K562 (cell line): ENCODE data around the gene GHR. TPM values are rescaled to one million over a fixed set of nuclear protein-coding genes. Genes with fewer than 3 reads are reported as not detected.

Experiments
- ATAC-seq: fragments of 200-7000 bp; cut with Tn5 transposase; 3 replicates; pipeline ENCODE4 v1.9.1; 2020; ENCODE audit warnings: moderate library complexity
- BruUV-seq: library from RNA; stranded (reverse); fragments of 400-500 nt; replicated peaks from 2 replicates; lab custom pipeline; 2021; lab: Mats Ljungman, UMichigan
- CTCF ChIA-PET: fragments of 300-600 bp; formaldehyde crosslinking; extraction: SDS; loops from one replicate; lab custom pipeline; 2021; ENCODE audit warnings: low intra/inter-chr PET ratio; lab: Yijun Ruan, JAX
- POLR2A ChIA-PET: fragments of 300-600, 350-650 bp; sonication (Branson Sonifier 250); formaldehyde crosslinking; extraction: SDS; loops from one replicate; lab custom pipeline; 2021; ENCODE audit warnings: antibody characterized with exemption, inconsistent platforms; lab: Yijun Ruan, JAX
- DNase-seq, 4 experiments: peaks; one replicate each; pipeline versions ENCODE4 v3.0.0 to v3.0.0-alpha.2; 2011 to 2018; ENCODE audit warnings: low spot score in 3 of 4, mixed read lengths in 3 of 4; ENCODE audit errors: extremely low read depth in 1 of 4
- FAIRE-seq: peaks from 2 replicates; lab custom pipeline; 2011; peaks lifted over from hg19 to GRCh38; lab: Jason Lieb, UNC
- H2AFZ ChIP-seq: 2 replicates; pipeline ENCODE4 v1.6.0; 2011; ENCODE audit warnings: low read depth, low read length, control low read depth, inconsistent platforms
- H3K27ac ChIP-seq: fragments of 200-600 bp; 3 replicates; pipeline ENCODE4 v1.8.0; 2011; ENCODE audit warnings: low read depth, mild to moderate bottlenecking, control low read depth, inconsistent platforms, low read length, moderate library complexity, mixed read lengths; ENCODE audit errors: extremely low read depth
- H3K27me3 ChIP-seq, 2 experiments: fragments of 300-600 bp in 1 of 2; 2 replicates in 1 of 2; 3 replicates in 1 of 2; pipeline versions ENCODE4 v1.6.0 to v1.8.0; 2011; ENCODE audit warnings: inconsistent platforms in 2 of 2, low read length in 2 of 2, mild to moderate bottlenecking in 1 of 2, mixed read lengths in 1 of 2, moderate library complexity in 1 of 2; ENCODE audit not compliant: control insufficient read depth in 2 of 2, insufficient read depth in 2 of 2
- H3K36me3 ChIP-seq: fragments of 300-600 bp; 3 replicates; pipeline ENCODE4 v1.8.0; 2011; ENCODE audit warnings: mild to moderate bottlenecking, low read length, inconsistent platforms; ENCODE audit not compliant: control insufficient read depth, insufficient read depth
- H3K4me1 ChIP-seq, 2 experiments: fragments of 200-600 bp in 1 of 2; replicated peaks in 1 of 2; 2 replicates in 1 of 2; 3 replicates in 1 of 2; pipeline versions ENCODE4 v1.5.1 to v1.8.0; 2011; ENCODE audit warnings: inconsistent platforms in 2 of 2, low read length in 2 of 2, mild to moderate bottlenecking in 1 of 2, mixed read lengths in 1 of 2, moderate library complexity in 1 of 2; ENCODE audit not compliant: control insufficient read depth in 2 of 2, insufficient read depth in 2 of 2
- H3K4me2 ChIP-seq: 2 replicates; pipeline ENCODE4 v1.6.1; 2011; ENCODE audit warnings: low read length, control low read depth, inconsistent platforms, mixed read lengths; ENCODE audit not compliant: insufficient read depth
- H3K4me3 ChIP-seq: fragments of 200-600 bp; sonication (generic), shearing (Covaris generic); 2 replicates; pipeline ENCODE4 v1.5.1; 2016; ENCODE audit warnings: control low read depth, inconsistent platforms
- H3K79me2 ChIP-seq: fragments of 200-600 bp; 3 replicates; pipeline ENCODE4 v1.8.0; 2011; ENCODE audit warnings: low read length, inconsistent platforms; ENCODE audit not compliant: control insufficient read depth, insufficient read depth
- H3K9ac ChIP-seq, 2 experiments: 2 replicates each; pipeline versions ENCODE4 v1.6.0 to v1.6.1; 2011; ENCODE audit warnings: low read depth in 2 of 2, low read length in 2 of 2, control low read depth in 1 of 2, inconsistent platforms in 1 of 2, mild to moderate bottlenecking in 1 of 2, mixed read lengths in 1 of 2; ENCODE audit not compliant: insufficient read depth in 1 of 2
- H3K9me1 ChIP-seq: one replicate; pipeline ENCODE4 v1.6.0; 2011; ENCODE audit warnings: inconsistent platforms, mild to moderate bottlenecking, low read length, moderate library complexity; ENCODE audit not compliant: control insufficient read depth, insufficient read depth
- H3K9me3 ChIP-seq: replicated peaks from 2 replicates; pipeline ENCODE4 v1.5.1; 2011; ENCODE audit warnings: low read depth, low read length, inconsistent platforms; ENCODE audit not compliant: control insufficient read depth, insufficient read depth
- H4K20me1 ChIP-seq: replicated peaks from 2 replicates; pipeline ENCODE4 v1.6.1; 2011; ENCODE audit warnings: low read length, inconsistent platforms, mixed read lengths; ENCODE audit not compliant: control insufficient read depth, insufficient read depth
- C11orf30 ChIP-seq: fragments of 450-650 bp; IDR thresholded peaks from 2 replicates; pipeline ENCODE4 v1.6.1; 2016; ENCODE audit warnings: low read depth, mild to moderate bottlenecking
- ETV1 ChIP-seq: fragments of 450-650 bp; conservative IDR thresholded peaks from 2 replicates; pipeline ENCODE4 v1.6.1; 2016; ENCODE audit warnings: missing genetic modification characterization, control low read depth, low read depth, missing compliant biosample characterization
- EZH2 ChIP-seq: IDR thresholded peaks from 2 replicates; pipeline ENCODE4 v1.6.1; 2012; ENCODE audit warnings: low read depth, mild to moderate bottlenecking, inconsistent platforms, low read length, borderline replicate concordance
- MAFG ChIP-seq: fragments of 450-650 bp; conservative IDR thresholded peaks from 2 replicates; pipeline ENCODE4 v1.6.1; 2016; ENCODE audit warnings: missing genetic modification characterization, missing compliant biosample characterization
- MXI1 ChIP-seq: IDR thresholded peaks from 2 replicates; pipeline ENCODE4 v1.6.1; 2011; ENCODE audit warnings: low read depth, mild to moderate bottlenecking, improper control_type of control experiment, low read length
- TCF7 ChIP-seq: sonication (generic); IDR thresholded peaks from 2 replicates; pipeline ENCODE4 v1.6.1; 2016; ENCODE audit warnings: antibody characterized with exemption, borderline replicate concordance
- ZNF134 ChIP-seq: fragments of 250-450 bp; sonication (Bioruptor Pico); conservative IDR thresholded peaks from 2 replicates; pipeline ENCODE4 v1.4.0; 2020
- ZNF165 ChIP-seq: fragments of 250-450 bp; sonication (Bioruptor Pico); IDR thresholded peaks from 2 replicates; pipeline ENCODE4 v1.4.0; 2020; ENCODE audit warnings: borderline replicate concordance
- ZNF316 ChIP-seq: fragments of 450-650 bp; IDR thresholded peaks from 2 replicates; pipeline ENCODE4 v1.6.1; 2016
- WGBS: fragments of 100-300 bp; shearing (Covaris generic); methylation state at CpG from one replicate; pipeline ENCODE4 v1.1.6; 2016; ENCODE audit warnings: low coverage, mixed read lengths; ENCODE audit not compliant: insufficient coverage; ENCODE audit errors: missing lambda C conversion rate; 5-methylcytosine and 5-hydroxymethylcytosine counted together
- in situ Hi-C: fragments of 300-500 bp; cut with MboI; formaldehyde crosslinking; loops from 4 replicates; pipeline ENCODE4 v1.15.0; 2018; ENCODE audit warnings: inconsistent platforms, mixed read lengths
- intact Hi-C: fragments of 100-400 bp; cut with micrococcal nuclease; formaldehyde crosslinking; loops from 2 replicates; pipeline ENCODE4 v1.14.2; 2022
- polyA plus RNA-seq, 8 experiments: library from polyadenylated mRNA; depleted of rRNA in 4 of 8; stranded (reverse) in 5 of 8; unstranded in 3 of 8; fragments of >200 nt; fragmentation: Nextera tagmentation in 2 of 8; fragmentation: Illumina TruSeq in 1 of 8; extraction: Ambion mirVana in 2 of 8; extraction: Trizol in 1 of 8; gene quantifications; 2 replicates each; pipeline versions ENCODE4 v1.2.1 to v1.2.3, GENCODE V29; 2011 to 2014; ENCODE audit warnings: inconsistent platforms in 1 of 8, missing spikeins in 1 of 8
- total RNA-seq, 7 experiments: library from RNA; depleted of rRNA in 6 of 7; stranded (reverse); fragments of >200 nt in 6 of 7; fragmentation: Illumina TruSeq in 2 of 7; extraction: Trizol in 2 of 7; gene quantifications; 2 replicates each; pipeline versions ENCODE4 v1.2.1 to v1.2.3, GENCODE V29; 2011 to 2021; ENCODE audit warnings: low replicate concordance in 1 of 7
- TF ChIP-seq, protein P1 (sequence below): sonication (generic); formaldehyde crosslinking; IDR thresholded peaks from 2 replicates; pipeline ENCODE4 v1.8.0; 2023; ENCODE audit warnings: mild to moderate bottlenecking, missing genetic modification reagents

GHR gene
- total and polyA plus RNA-seq, 9 of the 15 experiments (the other 6 are each of a cell fraction or from before 2014, with no cell fraction given): 0.01 to 0.13 (median 0.07) TPM; not detected in 5

DNA sequence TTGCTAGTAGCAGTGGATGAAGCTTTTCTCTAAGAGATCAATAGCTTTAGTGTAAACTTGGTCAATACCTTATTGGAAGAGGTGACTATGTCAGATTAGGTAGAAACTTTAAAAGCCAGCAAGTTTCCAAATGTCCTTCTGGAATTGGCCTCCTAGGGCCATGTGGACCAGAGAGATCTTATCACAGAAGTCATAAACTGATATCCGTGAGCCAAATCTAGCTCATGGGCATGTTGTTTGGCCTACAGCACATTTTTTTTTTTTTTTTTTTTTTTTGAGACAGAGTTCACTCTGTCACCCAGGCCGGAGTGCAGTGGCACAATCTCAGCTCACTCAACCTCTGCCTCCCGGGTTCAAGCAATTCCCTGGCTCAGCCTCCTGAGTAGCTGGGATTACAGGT, 175.9 kb downstream of the GHR start:
- CTCF ChIA-PET: no interaction called here
- 44% methylated on average over 2 of the region's 3 CpGs for WGBS
- Histone ChIP-seq H3K4me3 (no peak overlapping the region), H2AFZ (no peak overlapping the region), H3K27me3 (no peaks in the 10 kb centered on the region), H3K79me2 (no peaks in the 10 kb centered on the region), H3K9me1 (no peaks in the 10 kb centered on the region), H3K4me1 (no peaks in the 10 kb centered on the region; a peak in 1 of 5 replicates), H3K9ac (no peak overlapping the region), H3K9me3 (no peaks in the 10 kb centered on the region), H3K36me3 (no peaks in the 10 kb centered on the region), H3K4me2 (no peak overlapping the region), H4K20me1 (no peaks in the 10 kb centered on the region), H3K27ac (no peak overlapping the region)
- intact Hi-C loops (no loop called here), in situ Hi-C loops (loop anchor here (25.0 kb wide), 2 partner anchors 288 to 737 kb away; partner anchors contain the start of gene OXCT1)
- DNase-seq: no peak
- FAIRE-seq: no peak
- POLR2A ChIA-PET: interaction anchor here (0.6 to 1.8 kb wide), 3 partner anchors 8 to 91 kb away, joined by 4 to 6 read pairs (median 5); no protein-coding TSS in a partner anchor
- ATAC-seq: no peak
- TF ChIP-seq MXI1 (no peak), ZNF165 (CRISPR knock-in tag) (no peak), ETV1 (tag) (no peak), ZNF134 (CRISPR knock-in tag) (no peak), EZH2 (no peak)
- BruUV-seq: no TSS peak

- 60% methylated on average over 1 of the region's 1 CpG for WGBS
- TF ChIP-seq C11orf30 (peak; percentile 33; the same call in 1 of the 2 replicates), TCF7 (no peak), ZNF316 (peak; percentile 61; the same call in 1 of the 2 replicates), MAFG (0 out of 2 replicates have a peak, but pooled peaks have one; percentile 28)
- TF ChIP-seq, protein P1, sequence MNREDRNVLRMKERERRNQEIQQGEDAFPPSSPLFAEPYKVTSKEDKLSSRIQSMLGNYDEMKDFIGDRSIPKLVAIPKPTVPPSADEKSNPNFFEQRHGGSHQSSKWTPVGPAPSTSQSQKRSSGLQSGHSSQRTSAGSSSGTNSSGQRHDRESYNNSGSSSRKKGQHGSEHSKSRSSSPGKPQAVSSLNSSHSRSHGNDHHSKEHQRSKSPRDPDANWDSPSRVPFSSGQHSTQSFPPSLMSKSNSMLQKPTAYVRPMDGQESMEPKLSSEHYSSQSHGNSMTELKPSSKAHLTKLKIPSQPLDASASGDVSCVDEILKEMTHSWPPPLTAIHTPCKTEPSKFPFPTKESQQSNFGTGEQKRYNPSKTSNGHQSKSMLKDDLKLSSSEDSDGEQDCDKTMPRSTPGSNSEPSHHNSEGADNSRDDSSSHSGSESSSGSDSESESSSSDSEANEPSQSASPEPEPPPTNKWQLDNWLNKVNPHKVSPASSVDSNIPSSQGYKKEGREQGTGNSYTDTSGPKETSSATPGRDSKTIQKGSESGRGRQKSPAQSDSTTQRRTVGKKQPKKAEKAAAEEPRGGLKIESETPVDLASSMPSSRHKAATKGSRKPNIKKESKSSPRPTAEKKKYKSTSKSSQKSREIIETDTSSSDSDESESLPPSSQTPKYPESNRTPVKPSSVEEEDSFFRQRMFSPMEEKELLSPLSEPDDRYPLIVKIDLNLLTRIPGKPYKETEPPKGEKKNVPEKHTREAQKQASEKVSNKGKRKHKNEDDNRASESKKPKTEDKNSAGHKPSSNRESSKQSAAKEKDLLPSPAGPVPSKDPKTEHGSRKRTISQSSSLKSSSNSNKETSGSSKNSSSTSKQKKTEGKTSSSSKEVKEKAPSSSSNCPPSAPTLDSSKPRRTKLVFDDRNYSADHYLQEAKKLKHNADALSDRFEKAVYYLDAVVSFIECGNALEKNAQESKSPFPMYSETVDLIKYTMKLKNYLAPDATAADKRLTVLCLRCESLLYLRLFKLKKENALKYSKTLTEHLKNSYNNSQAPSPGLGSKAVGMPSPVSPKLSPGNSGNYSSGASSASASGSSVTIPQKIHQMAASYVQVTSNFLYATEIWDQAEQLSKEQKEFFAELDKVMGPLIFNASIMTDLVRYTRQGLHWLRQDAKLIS (CRISPR knock-in tag): no peak
- Histone ChIP-seq H3K27ac (no peak overlapping the region), H3K9ac (no peak overlapping the region), H3K4me2 (no peak overlapping the region), H2AFZ (no peak overlapping the region), H3K9me3 (no peaks in the 10 kb centered on the region), H4K20me1 (no peaks in the 10 kb centered on the region), H3K36me3 (no peaks in the 10 kb centered on the region), H3K4me1 (no peaks in the 10 kb centered on the region; a peak in 1 of 5 replicates), H3K4me3 (no peak overlapping the region), H3K27me3 (no peaks in the 10 kb centered on the region), H3K9me1 (no peaks in the 10 kb centered on the region), H3K79me2 (no peaks in the 10 kb centered on the region)
- POLR2A ChIA-PET: interaction anchor here (1.1 to 1.8 kb wide), 2 partner anchors 9 to 90 kb away, joined by 5 to 6 read pairs; no protein-coding TSS in a partner anchor
- FAIRE-seq: no peak
- BruUV-seq: no TSS peak
- CTCF ChIA-PET: interaction anchor here (0.7 kb wide), 1 partner anchor 741 kb away, joined by 4 read pairs; no protein-coding TSS in a partner anchor
- intact Hi-C loops (no loop called here), in situ Hi-C loops (no loop called here)
- DNase-seq: no peak
- ATAC-seq: no peak; the same call in 2 of the 3 replicates
These were observed 177.2 kb downstream of the GHR start for GRCh38 chr5:42600441-42600840.
